ENCODE data around the gene ASXL2.

Gene ASXL2

DNA sequence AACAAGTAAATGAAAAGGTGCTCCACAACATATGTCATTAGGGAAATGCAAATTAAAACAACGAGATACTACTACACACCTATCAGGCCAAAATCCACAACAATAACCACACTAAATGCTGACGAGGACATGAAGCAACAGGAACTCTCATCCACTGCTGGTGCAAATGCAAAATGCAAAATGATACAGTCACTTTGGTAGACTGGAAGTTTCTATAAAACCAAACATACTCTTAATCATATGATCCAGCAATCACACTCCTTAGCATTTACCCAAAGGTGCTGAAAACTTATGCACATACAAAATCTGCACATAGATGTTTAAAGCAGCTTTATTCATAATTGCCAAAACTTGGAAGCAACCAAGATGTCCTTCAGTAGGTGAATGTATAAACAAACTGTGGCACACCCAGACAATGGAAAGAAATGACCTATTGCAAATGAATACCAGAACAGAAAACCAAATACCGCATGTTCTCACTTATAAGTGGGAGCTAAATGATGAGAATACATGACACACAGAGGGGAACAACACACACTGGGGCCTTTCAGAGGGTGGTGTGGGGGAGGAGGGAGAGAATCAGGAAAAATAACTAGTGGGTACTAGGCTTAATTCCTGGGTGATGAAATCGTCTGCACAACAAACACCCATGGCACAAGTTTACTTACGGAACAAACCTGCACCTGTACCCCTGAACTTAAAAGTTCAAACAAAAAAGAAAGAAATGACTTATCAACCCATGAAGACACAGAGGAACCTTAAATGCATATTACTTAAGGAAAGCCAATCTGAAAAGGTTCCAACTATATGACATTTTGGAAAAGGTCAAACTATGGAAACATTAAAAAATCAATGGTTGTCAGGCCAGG lies 80.4 kb downstream of the ASXL2 start:
- DNase-seq = no peak

DNA sequence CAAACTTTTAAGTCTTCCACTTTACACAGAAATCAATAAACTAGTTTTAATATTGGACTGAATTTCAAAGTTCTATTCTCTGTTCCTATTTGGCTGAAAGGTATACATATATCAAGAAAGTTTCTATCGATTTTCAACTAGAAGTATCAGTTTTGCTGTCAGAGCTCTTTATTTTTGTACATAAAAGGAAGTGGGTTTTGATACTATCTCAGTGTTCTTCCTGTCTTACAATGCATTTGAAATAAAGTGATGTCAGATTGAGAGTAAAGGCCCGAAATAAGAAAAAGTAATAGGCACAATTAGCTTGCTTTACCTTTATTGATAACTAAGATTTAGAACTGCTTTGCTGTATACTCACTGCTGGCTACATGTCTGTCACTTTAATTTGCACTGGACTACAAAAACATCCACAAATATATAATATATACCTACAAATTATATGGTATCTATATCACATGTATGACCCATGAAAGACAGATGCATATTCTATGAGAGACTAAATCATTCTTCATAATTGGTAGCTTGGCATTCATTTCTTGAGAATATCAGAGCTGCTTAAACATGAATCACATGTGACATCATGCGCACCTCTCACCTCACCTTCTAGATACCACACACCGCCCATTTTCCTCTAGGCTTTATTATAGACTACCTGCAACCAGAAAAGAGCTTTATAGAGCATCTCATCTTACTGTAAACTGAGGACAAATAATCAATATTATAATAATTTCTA lies 83.6 kb downstream of the ASXL2 start:
- no peak for DNase-seq

DNA sequence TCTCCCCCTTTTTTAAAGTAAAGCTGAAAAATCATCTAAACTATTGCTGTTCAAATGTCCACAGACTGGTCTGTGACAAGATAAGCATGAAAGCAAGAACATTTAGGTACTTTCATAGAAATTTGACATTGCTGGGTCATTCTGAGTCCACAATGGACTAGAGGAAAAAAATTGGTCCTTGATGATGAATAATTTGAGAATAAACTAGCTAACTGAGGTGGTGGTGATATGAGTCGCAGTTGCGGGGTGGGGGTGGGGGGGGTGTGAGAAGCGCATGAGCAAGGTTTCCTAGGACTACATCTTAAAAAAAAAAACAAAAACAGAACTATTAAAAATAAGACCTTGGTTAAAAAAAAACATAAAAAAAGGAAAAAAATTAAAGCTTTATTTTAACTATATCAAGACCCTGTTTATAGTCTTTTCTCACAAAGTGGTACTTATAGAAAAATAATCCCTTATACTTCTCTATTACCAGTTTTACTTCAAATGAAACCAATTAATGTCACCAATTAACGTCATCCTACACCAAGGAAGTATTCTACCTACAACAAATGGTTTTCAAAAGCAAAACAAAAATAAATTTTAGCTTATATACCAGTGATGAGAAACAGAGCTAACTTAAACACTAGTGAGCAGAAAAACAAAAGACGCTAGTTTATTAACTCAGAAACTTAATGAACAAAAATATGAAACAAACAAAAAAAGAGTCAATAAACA lies 88.1 kb downstream of the ASXL2 start:
- no peak for DNase-seq

DNA sequence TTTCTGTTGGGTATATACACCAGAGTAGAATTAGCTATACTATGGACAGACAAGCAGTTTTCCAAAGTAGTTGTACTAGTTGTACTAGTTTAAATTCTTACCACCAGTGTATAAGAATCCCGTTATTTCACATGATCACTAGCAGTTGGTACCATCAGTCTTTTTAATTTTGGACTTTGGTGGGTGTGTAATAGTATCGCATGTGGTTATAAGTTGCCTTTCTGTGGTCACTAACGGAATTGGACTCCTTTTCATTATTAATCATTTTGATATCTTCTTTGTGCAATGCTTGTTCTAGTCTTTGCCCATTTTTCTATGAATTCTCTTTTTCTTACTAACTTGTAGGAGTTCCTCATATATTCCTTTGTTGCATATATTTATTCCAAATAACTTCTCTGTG lies 89.8 kb downstream of the ASXL2 start:
- no peak for DNase-seq

DNA sequence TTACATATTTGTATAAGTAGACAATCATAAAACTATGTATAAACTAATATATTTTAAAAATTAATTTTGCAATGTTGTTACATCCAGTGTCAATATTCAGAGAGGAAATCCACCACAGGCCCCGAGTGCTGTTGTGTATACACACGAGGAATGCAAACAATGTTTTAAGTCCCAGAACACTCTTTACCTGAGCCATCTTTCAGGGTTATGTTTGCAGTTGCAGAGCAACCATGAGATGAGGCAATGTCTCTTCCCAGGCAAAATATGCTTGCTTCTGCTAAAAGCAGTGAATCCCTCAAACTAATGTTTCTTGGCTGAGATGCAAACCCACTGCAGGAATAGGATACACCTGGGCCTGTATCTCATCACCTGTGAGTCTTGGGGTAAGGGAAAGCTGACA lies 91.3 kb downstream of the ASXL2 start:
- DNase-seq = no peak

DNA sequence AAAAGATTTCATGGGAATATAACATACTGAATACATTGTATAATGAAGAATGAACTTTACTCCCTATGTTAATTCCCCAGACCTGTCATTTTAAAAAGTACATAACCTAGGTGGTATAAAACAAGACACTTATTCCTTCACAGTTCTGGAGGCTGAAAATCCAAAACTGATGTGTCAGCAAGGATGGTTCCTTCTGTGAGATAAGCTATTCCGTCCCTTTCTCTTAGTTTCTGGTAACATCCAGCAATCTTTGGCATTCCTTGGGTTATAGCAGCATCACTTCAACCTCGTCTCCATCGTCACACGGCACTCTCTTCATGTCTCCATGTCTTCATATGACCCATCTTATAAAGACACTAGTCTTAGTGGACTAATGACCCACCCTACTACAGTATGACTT lies 93.9 kb downstream of the ASXL2 start:
- no peak for DNase-seq

DNA sequence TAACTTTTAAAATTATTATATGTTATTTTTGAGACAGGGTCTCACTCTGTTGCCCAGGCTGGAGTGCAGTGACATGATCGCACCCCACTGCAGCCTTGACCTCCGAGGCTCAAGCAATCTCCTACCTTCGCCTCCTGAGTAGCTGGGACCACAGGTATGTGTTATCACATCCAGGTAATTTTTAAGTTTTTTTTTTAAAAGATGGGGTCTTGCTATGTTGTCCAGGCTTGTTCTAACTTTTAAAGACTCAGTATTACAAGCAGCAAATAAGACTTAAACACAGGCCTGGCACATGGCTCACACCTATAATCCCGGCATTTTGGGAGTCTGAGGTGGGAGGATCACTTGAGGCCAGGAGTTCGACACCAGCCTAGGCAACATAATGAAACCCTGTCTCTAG lies 101.2 kb downstream of the ASXL2 start:
- no peak for DNase-seq

DNA sequence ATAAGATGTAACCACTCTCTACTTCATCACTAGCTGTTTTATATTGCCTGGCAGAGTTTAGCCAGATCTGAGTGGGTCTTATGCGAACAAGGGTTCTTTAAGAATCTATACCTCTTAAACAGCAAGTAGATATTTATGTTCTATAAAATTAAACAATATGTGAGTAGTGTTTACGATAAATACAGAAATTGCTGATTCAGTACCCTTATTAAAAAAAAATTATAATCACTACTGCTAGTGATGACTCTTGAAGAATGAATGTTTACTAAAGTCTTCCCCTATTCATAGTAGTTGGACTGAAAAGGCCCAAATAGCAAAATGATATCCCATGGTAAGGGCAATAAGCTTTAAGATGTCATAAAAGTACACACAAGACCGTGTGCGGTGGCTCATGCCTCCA lies 106.2 kb downstream of the ASXL2 start:
- DNase-seq = no peak

DNA sequence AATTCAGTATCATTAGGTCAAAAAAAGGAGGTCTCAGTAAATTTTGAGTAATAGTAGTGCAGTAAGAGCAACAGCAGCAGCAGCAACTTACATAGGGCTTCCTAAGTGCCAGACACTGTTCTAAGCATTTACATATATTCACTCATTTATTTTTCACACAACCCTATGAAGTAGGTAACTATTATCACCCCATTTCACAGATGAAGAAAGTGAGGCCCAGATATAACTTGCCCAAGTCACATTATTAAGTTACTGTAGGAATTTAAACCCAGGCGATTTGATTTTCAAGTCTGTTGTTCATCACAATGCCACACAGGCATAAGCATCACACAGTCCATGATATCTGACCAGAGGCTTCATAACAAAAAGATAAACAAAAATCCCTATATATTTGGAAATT lies 114.7 kb downstream of the ASXL2 start:
- DNase-seq = no peak

DNA sequence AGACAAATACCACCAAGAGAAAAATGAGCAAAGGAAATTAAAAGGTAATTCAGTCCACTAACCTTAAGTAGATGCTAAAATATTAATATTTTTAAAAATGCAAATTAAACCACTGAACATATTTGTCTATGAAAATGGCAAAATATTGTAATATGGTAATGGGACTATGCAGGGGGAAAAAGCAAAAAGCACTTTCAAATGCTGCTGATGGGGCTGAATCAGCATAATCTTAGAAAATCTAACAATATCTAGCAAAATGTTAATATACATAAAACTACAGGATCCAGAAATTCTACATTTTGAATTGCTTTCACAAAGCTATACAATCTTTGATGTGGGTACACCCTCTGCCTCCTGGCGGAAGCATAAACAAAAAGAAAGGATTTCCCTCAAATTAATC lies 118.0 kb downstream of the ASXL2 start:
- no peak for DNase-seq

DNA sequence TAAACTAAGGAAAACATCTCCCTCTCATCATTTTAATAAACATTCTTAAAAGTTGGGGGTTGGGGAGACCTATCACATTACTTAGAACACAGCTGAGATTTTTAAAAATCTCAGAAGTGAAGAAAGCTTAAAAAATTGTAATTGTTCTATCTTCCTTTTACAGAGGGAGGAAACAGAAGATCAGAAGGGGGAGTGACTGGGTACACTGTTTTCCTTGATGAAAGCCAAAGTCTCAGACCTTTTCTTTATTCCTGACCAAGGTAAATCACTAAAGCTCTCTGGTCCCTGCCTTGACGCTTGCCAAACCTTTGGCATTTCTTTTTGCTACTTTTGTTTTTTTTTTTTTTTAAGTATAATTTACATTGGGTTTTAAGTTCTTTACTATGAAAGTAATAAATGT lies 119.9 kb downstream of the ASXL2 start:
- DNase-seq = no peak

DNA sequence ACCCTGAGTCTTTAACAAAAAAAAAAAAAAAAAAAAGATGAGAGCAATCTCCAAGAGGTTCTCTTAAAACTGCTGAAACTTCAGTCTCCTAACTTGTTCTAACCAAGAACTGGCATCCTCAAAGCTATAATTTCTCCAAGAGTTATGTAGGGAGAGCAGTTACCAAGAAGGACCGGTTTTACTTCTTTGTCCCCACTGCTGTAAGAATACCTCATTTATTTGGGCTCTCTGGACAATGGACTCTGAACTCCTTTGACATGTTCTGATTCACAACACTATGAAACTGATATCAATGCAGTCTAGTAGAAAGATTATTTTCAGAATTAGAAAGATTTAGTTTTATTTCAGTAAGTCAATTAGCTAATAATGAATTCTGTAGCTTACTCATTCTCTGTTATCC lies 120.4 kb downstream of the ASXL2 start:
- no peak for DNase-seq

DNA sequence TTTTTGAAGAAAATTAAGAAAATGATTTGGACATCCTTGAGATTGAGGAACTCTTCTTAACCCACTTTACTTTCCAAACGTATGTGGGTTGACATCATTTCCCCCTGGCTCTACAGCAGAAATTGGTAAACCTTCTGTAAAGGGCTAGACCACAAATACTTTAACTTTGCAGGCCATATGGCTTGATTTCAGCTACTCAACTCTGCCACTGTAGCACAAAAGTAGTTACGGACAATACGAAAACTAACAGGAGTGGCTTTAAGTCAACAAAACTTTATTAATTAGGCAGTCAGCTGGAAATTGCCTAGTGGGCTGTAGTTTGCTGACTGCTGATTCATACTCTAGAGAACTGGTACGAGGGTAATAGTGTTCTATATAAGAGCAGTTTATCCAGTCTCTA lies 121.8 kb downstream of the ASXL2 start:
- DNase-seq = no peak

DNA sequence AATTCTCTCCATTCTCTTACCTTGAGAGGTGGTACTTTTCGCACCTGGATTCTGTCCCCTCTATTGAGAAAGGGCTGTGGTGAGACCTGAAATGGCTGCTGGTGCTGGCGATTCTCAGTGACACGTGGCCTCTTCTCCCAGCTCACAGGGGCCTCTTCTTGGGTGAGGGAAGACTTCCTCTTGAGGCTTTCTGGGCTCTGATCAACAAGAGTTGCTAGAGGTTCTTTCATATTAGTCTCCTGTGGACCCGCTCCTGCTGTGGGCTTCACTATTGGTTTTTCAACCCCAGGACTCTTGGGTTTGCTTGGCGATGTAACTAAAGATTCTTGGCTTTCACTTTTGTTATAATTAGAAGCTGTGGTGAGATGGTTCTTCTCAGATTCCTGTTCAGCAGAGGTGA lies 128.6 kb downstream of the ASXL2 start:
- no peak for DNase-seq

DNA sequence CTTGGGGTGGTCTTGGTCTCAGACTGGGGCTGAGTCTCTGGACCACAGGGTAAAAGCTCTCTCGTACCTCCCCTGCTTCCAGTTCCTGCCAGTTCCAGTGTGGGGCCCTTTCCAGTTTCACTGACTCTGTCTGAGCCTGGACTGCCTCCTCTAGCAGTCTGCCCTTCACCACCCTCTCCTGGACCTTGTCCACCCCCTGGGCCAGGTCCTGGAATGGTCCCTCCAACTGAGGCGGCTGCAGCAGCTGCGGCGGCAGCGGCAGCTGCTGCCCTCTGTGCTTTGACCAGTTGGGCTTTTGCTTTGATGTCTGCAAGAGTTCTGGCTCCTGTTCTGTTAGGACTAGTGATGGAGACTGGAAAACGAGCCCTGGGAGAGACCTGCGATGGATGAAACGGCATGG lies 134.2 kb downstream of the ASXL2 start:
- DNase-seq = no peak

DNA sequence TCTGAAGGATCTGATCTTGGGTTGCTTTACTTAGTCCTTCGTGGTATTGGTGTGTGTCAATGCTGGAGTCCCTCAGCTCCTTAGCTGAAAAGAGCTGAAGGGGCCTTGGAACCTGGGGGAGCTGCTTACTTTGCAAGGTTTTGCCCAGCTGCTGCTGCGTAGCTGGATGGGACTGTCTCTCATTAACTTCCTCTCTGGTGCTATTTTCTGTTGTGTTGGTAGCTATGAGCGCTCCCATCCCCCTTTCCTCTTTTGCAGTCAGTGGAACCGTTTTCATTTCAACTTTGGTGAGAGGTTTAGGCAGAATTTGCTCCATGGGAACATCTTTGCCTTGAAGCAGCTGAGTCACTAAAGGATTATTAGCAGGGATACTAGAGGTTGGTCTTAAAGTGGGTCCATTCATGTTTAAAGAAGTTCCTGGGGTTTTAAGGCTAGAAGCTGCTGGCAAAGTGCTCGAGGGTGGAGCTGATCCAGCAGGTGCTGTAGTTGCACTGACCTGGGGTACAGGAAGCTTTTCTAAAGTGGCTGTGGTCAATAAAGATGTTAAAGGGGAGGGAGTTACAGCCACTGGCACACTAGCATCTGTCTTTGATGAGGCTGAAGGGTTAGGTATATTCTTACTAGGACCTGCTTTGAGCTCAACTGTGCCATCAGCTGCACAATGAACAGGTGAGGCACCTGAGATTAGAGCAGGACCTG lies 135.0 kb downstream of the ASXL2 start:
- no peak for DNase-seq

DNA sequence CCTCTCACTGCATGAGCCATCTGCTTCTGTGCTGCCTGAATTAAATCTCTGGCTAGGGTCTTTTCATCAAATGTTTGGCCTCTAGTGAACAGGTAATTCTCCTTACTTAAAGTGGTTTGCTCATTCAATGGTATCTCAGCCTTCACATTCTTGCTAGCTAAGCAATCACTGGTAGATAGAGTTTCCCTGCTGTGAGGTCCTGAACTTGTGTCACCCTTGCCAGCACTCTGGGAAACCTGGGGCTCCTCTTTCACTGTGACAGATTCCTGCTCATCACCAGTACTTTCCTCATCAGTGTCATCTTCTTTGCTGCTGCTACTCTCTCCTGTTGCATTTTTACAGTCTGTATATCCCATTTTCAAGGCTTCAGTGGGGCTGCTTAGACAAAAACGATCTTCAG lies 135.8 kb downstream of the ASXL2 start:
- no peak for DNase-seq

DNA sequence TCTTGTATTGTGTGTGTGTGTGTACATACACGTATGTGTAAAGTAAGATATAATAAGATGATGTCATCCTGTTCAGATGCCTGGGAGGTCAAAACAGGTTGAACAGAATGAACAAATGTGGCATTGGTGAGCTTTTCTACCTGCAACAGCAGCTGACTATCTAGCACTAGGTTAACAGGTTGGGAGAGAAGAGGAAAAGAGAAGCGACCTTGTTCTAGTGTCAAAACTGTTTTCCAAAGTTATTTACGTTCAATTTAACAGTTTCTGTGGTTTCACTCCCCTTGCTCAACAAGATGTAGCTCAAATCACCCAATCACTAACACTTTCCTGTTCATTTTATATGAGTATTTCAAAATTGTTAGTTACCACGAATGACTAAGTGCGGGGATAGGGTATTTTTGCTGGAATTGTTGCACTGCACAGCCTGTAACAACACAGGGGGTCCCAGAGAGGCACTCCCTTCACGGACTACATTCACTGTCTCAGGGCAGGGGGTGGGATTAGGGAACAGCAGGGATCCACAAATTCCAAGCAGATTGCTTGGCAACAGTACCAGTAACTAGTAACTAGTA lies 137.4 kb downstream of the ASXL2 start:
- DNase-seq = peak; percentile 19 to 69

DNA sequence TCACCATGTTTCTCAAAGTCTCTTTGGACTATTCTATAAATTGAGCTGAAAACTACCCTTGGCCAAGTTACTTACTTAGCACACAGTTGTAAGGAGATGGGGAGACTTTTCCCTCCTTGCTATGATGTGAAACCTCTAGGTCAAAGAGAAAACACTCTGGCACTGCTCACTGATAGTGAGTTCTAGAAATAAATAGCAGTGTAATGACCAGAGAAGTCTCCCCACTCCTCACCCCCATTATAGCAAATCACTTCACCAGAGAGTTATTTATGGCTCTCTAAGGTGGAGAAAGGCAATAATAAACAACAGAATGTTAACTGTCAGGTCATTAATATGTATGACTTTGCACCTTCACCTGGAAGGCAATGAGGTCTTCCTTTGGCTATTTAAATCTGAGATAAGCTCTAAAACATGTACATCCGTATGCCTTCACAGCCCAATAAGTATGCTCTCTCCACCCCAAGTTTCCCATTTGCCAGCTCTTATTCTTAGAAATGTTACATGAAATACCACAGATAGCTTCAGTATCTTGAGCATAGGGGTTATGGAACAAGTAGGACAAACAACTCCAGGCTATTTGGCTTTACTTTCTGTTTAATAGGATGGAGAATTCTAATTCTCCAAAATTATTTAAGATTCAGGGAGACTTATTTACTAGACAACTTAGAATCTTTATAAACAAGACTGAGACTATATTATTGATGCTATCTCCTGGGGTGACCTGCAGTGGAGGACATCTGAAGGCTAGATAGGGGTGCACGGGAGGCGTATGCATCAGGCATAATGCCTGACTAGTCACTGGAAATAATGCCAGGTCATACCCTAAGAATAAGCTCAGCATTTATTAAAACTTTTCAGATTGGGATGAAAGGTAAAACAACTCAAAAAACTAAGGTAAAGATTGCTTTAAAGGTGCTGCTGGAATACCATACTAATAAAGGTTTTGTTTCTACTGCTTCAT lies 139.6 kb downstream of the ASXL2 start:
- no peak for DNase-seq

DNA sequence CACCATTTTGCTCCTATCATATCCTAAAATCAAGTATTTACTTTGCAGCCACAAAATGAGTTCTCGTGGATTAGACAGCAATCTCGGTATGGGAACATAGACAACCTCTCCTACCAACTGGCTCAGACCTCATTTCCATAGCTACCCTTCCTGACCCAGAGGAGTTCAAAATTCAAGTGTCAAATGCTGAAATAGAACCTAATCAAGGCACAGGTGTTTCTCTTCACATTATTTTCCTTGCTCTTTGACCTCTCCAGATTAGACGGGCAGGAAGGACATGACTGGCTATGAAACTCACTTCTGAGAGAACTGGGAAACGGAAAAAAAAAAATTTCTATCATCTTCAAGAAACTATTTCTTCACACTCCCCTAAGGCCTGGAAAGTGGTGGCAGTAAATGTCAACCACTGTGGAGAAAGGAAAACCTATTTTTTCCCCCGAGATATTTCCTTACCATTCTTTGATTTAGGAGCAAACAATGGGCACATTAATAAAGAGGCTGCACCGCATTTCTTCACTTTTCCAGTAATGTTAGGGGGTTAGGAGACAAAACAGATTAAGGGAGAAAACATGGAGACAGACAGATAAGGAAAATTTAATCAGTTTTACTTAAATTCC lies 141.3 kb downstream of the ASXL2 start:
- DNase-seq = no peak

DNA sequence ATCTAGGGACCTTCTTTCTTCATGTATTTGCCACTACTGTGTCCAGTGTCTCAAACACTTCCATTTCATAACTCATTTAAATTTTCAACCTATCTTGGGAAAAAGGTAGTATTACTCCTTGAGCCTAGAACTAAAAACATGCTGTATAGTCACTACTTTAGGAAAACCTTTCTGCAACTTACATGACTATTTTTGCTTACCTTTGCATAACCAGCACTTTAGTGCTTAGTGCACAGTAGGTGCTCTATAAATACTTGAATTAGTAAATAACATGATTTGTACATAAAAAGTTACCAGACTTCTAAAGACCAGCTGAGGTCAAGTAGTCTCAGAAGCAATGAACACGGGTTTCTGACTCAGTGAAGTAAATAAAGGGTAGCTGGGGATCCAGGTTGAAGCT lies 142.5 kb downstream of the ASXL2 start:
- DNase-seq = no peak
